Ectodermal cell (in vitro differentiated cells): Measurements from ENCODE around the gene NFRKB.
"Not testable (repeated sequence)": the region's sequence is repeated elsewhere in the genome, so short reads cannot be mapped to it uniquely, and the experiment has no call there.

Experiments
- H3K27ac ChIP-seq: 2 replicates; pipeline ENCODE4 v1.7.0; 2013; ENCODE audit warnings: mild to moderate bottlenecking, low read depth, low read length; ENCODE audit not compliant: insufficient read depth, poor library complexity, severe bottlenecking
- H3K27me3 ChIP-seq: 2 replicates; pipeline ENCODE4 v1.7.0; 2013; ENCODE audit warnings: mild to moderate bottlenecking, low read length; ENCODE audit not compliant: insufficient read depth, control insufficient read depth, poor library complexity, severe bottlenecking
- H3K36me3 ChIP-seq: one replicate; pipeline ENCODE4 v1.7.0; 2013; ENCODE audit warnings: low read length; ENCODE audit not compliant: control insufficient read depth, insufficient read depth
- H3K4me1 ChIP-seq: one replicate; pipeline ENCODE4 v1.7.0; 2013; ENCODE audit warnings: low read length; ENCODE audit not compliant: control insufficient read depth, insufficient read depth
- H3K4me3 ChIP-seq: 2 replicates; pipeline ENCODE4 v1.7.0; 2013; ENCODE audit warnings: low read depth, low read length, control low read depth; ENCODE audit not compliant: insufficient read depth
- H3K9me3 ChIP-seq: 2 replicates; pipeline ENCODE4 v1.7.0; 2013; ENCODE audit warnings: mild to moderate bottlenecking, low read length, moderate library complexity; ENCODE audit not compliant: control insufficient read depth
- WGBS, 2 experiments: methylation state at CpG; one replicate each; pipeline ENCODE4 v1.1.7; 2013; ENCODE audit warnings: missing lambda C conversion rate in 2 of 2; 5-methylcytosine and 5-hydroxymethylcytosine counted together

The NFRKB gene

DNA sequence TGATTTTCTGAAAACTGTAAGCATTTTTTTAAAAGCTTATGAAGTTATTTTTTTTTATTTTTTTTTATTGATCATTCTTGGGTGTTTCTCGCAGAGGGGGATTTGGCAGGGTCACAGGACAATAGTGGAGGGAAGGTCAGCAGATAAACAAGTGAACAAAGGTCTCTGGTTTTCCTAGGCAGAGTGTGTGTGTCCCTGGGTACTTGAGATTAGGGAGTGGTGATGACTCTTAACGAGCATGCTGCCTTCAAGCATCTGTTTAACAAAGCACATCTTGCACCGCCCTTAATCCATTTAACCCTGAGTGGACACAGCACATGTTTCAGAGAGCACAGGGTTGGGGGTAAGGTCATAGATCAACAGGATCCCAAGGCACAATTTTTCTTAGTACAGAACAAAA lies 48.0 kb downstream of the NFRKB start:
- no CpG with 5 or more reads among the region's 3 CpGs for WGBS, 2 experiments
- not testable (repeated sequence) for H3K4me3 ChIP-seq, H3K4me1 ChIP-seq, H3K36me3 ChIP-seq, H3K27me3 ChIP-seq, H3K9me3 ChIP-seq, H3K27ac ChIP-seq

DNA sequence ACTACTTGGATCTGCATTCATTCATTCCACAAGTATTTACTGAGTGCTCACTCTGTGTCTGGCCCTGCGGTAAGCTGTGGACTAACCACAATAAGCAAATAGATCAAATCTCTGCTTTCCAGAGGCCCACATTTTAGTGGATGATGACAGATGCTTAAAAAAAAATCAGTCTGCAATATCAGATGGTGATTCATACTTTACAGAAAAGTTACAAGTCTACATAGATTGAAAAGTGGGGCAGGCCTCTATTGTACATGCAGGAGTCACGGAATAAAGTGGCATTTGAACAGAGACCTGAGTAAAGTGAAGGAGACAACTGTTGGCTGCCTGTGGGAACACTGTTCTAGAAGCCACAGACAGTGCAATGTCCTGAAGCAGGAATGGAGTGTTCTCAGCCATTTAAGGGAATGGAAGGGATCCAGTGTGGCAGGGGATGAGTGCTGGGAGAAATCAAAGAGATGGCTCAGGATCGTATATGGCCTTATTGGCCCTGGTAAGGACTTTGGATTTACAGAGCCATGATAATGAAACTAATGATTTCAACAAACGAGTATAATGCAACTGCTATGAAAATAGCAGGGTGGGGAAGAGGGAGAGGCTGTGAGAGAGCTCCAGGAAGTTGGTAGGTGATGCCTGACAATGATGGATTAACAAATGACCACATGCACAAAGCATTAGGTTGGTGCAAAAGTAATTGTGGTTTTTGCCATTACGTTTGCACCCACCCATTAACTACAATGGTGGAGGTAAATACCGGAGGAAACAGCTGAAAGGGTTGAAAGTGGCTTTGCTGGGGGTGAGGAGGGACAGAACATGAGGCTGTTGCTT lies 48.7 kb downstream of the NFRKB start:
- H3K4me3 ChIP-seq: no peak overlapping the region
- H3K9me3 ChIP-seq: no peaks in the 10 kb centered on the region
- H3K27me3 ChIP-seq: no peaks in the 10 kb centered on the region
- 92% methylated on average over 5 to 6 of the region's 6 CpGs for WGBS, 2 experiments
- no peaks in the 10 kb centered on the region for H3K4me1 ChIP-seq
- no peaks in the 10 kb centered on the region for H3K36me3 ChIP-seq
- H3K27ac ChIP-seq: no peak overlapping the region
